Aorta (tissue), 5 donors: Measurements from ENCODE around the gene F2. TPM values are rescaled to one million over a fixed set of nuclear protein-coding genes. Genes with fewer than 3 reads are reported as not detected.
A peak's percentile ranks its signal among the peaks of the same experiment; 100 is the strongest.
"Not testable (repeated sequence)": the region's sequence is repeated elsewhere in the genome, so short reads cannot be mapped to it uniquely, and the experiment has no call there.

ENCODE experiments used
- ATAC-seq: fragments of 200-7000 bp; cut with Tn5 transposase; one replicate; pipeline ENCODE4 v1.9.1; 2022; ENCODE audit warnings: moderate library complexity; ENCODE audit not compliant: low FRiP score
- DNase-seq, 2 donors: peaks; one replicate each; pipeline ENCODE4 v3.0.0-alpha.2; 2020
- H3K27ac ChIP-seq, 2 donors: one replicate each; pipeline ENCODE4 v1.5.1; 2013; ENCODE audit warnings: low read length in 2 of 2, mild to moderate bottlenecking in 2 of 2, moderate library complexity in 2 of 2, control low read depth in 1 of 2, inconsistent platforms in 1 of 2, low read depth in 1 of 2
- H3K27me3 ChIP-seq, 2 donors: one replicate each; pipeline ENCODE4 v1.6.1; 2013; ENCODE audit warnings: control low read depth in 1 of 2, low read length in 1 of 2, mild to moderate bottlenecking in 1 of 2, moderate library complexity in 1 of 2; ENCODE audit not compliant: insufficient read depth in 2 of 2, control insufficient read depth in 1 of 2
- H3K36me3 ChIP-seq, 2 donors: one replicate each; pipeline ENCODE4 v1.6.1; 2013; ENCODE audit warnings: control low read depth in 1 of 2, low read length in 1 of 2, mild to moderate bottlenecking in 1 of 2; ENCODE audit not compliant: insufficient read depth in 2 of 2, control insufficient read depth in 1 of 2
- H3K4me1 ChIP-seq, 2 donors: one replicate each; pipeline ENCODE4 v1.6.1; 2013; ENCODE audit warnings: low read length in 2 of 2, control low read depth in 1 of 2, mild to moderate bottlenecking in 1 of 2, moderate library complexity in 1 of 2; ENCODE audit not compliant: insufficient read depth in 2 of 2, control insufficient read depth in 1 of 2
- H3K4me3 ChIP-seq, 2 donors: one replicate each; pipeline ENCODE4 v1.5.1; 2013; ENCODE audit warnings: low read length in 2 of 2, control low read depth in 1 of 2, mild to moderate bottlenecking in 1 of 2
- H3K9me3 ChIP-seq: one replicate; pipeline ENCODE4 v1.6.1; 2013; ENCODE audit warnings: mild to moderate bottlenecking, low read length; ENCODE audit not compliant: control insufficient read depth
- WGBS, 2 donors: extraction: QIAGEN DNeasy Blood & Tissue Kit; methylation state at CpG; one replicate each; pipeline ENCODE4 v1.1.7; 2013; 5-methylcytosine and 5-hydroxymethylcytosine counted together
- intact Hi-C, 2 donors: fragments of 100-400 bp; cut with DNase I; formaldehyde crosslinking; loops; one replicate each; pipeline versions ENCODE4 v1.14.2 to v1.15.0; 2022
- polyA plus RNA-seq, 2 donors: library from polyadenylated mRNA; stranded (reverse); fragments of 200-250 nt; gene quantifications; one replicate each; pipeline ENCODE4 v1.2.3, GENCODE V29; 2013
- total RNA-seq, 2 donors: library from RNA; stranded (reverse); fragmentation: NEBNext Ultra II Directional; extraction: Animal tissue kit (Norgen Biotek cat#: 25700); gene quantifications; one replicate each; pipeline ENCODE4 v1.2.1, GENCODE V29; 2021
- donor health status: healthy with polysubstance abuse.
- donor health status: Bipolar disorder and iron deficiency.
- donor health status: DM: no; HTN: no; CAD: no.
- donor health status: DM: no; HTN: no; CAD: no.
- donor health status: DM: yes; HTN: yes; CAD: no.

F2 gene
- total and polyA plus RNA-seq, 4 donors = 0.19 to 0.72 TPM; not detected in 2

- intact Hi-C loops = no loop called here
- ATAC-seq (no peak), DNase-seq (no peak)
- H3K27ac ChIP-seq = no peak overlapping the region
- H3K36me3 ChIP-seq = peaks cover 7 to 20% of the 10 kb centered on the region in 2 donors
- peaks cover 0 to 3% of the 10 kb centered on the region in 2 donors for H3K4me1 ChIP-seq
- H3K4me3 ChIP-seq = no peak overlapping the region
- 92 to 96% methylated on average over 30 to 31 of the region's 31 CpGs for WGBS, 2 donors
- no peaks in the 10 kb centered on the region for H3K9me3 ChIP-seq
- H3K27me3 ChIP-seq = no peaks in the 10 kb centered on the region
These were observed 13.8 kb upstream of the F2 start for GRCh38 chr11:46705070-46705688.

GRCh38 chr11:46706886-46707285 lies 12.1 kb upstream of the F2 start:
- Histone ChIP-seq H3K4me3 (no peak overlapping the region), H3K36me3 (peaks cover 7 to 20% of the 10 kb centered on the region in 2 donors), H3K9me3 (no peaks in the 10 kb centered on the region), H3K27me3 (no peaks in the 10 kb centered on the region), H3K27ac (no peak overlapping the region), H3K4me1 (no peaks in the 10 kb centered on the region)
- DNase-seq (no peak), ATAC-seq (no peak)
- intact Hi-C loops = no loop called here
- 86 to 88% methylated on average over 7 of the region's 7 CpGs for WGBS, 2 donors

- DNase-seq, intact Hi-C loops, H3K4me3 ChIP-seq, H3K27ac ChIP-seq, H3K9me3 ChIP-seq, ATAC-seq, H3K4me1 ChIP-seq, H3K27me3 ChIP-seq: not testable (repeated sequence)
- H3K36me3 ChIP-seq = peaks cover 4 to 14% of the 10 kb centered on the region in 2 donors
- 94 to 95% methylated on average over 9 of the region's 9 CpGs for WGBS, 2 donors
These were observed 9.7 kb upstream of the F2 start for GRCh38 chr11:46709351-46709750.

GRCh38 chr11:46710821-46711269 lies 8.2 kb upstream of the F2 start:
- peaks cover 0 to 2% of the 10 kb centered on the region in 2 donors for H3K36me3 ChIP-seq
- intact Hi-C loops = loop anchor here in 1 of 2 donors (5.0 kb wide), 1 partner anchor 589 kb away; the partner anchor contains the start of gene PHF21A
- H3K9me3 ChIP-seq = no peaks in the 10 kb centered on the region
- peaks cover 2 to 5% of the 10 kb centered on the region in 2 donors for H3K4me1 ChIP-seq
- H3K27me3 ChIP-seq = no peaks in the 10 kb centered on the region
- ATAC-seq (peak; percentile 93), DNase-seq (peak; percentile 87 to 89)
- peak overlapping the region; percentile 85 to 94 for H3K27ac ChIP-seq
- no peak overlapping the region for H3K4me3 ChIP-seq
- 5 to 8% methylated on average over 10 of the region's 10 CpGs for WGBS, 2 donors

- H3K36me3 ChIP-seq = no peaks in the 10 kb centered on the region
- H3K27ac ChIP-seq = peak overlapping the region; percentile 85 to 94
- 30 to 31% methylated on average over 5 of the region's 5 CpGs for WGBS, 2 donors
- peak; percentile 67 for ATAC-seq
- H3K27me3 ChIP-seq = no peaks in the 10 kb centered on the region
- peaks cover 2 to 5% of the 10 kb centered on the region in 2 donors for H3K4me1 ChIP-seq
- DNase-seq = no peak
- no peak overlapping the region for H3K4me3 ChIP-seq
- no peaks in the 10 kb centered on the region for H3K9me3 ChIP-seq
- intact Hi-C loops = loop anchor here in 1 of 2 donors (5.0 kb wide), 1 partner anchor 589 kb away; the partner anchor contains the start of gene PHF21A
These were observed 7.7 kb upstream of the F2 start for GRCh38 chr11:46711303-46711702.

GRCh38 chr11:46712874-46713576 lies 6.0 kb upstream of the F2 start:
- Histone ChIP-seq H3K4me1 (peaks cover 2 to 5% of the 10 kb centered on the region in 2 donors), H3K4me3 (no peak overlapping the region), H3K9me3 (no peaks in the 10 kb centered on the region), H3K27me3 (no peaks in the 10 kb centered on the region), H3K27ac (peak overlapping the region in 1 of 2 donors; percentile 51), H3K36me3 (no peaks in the 10 kb centered on the region)
- ATAC-seq (no peak), DNase-seq (no peak)
- intact Hi-C loops = loop anchor here in 1 of 2 donors (5.0 kb wide), 1 partner anchor 591 kb away; the partner anchor contains the start of gene PHF21A
- WGBS, 2 donors = 90 to 93% methylated on average over 7 of the region's 7 CpGs

GRCh38 chr11:46717825-46718154 lies 1.2 kb upstream of the F2 start:
- H3K9me3 ChIP-seq, intact Hi-C loops, H3K27me3 ChIP-seq, H3K4me1 ChIP-seq, H3K27ac ChIP-seq, DNase-seq, ATAC-seq, H3K36me3 ChIP-seq, H3K4me3 ChIP-seq: not testable (repeated sequence)
- 89 to 91% methylated on average over 2 of the region's 2 CpGs for WGBS, 2 donors

GRCh38 chr11:46718155-46719019 lies 626 bp upstream of the F2 start:
- Histone ChIP-seq H3K36me3 (no peaks in the 10 kb centered on the region), H3K9me3 (no peaks in the 10 kb centered on the region), H3K4me1 (peaks cover under 1 to 2% of the 10 kb centered on the region in 2 donors), H3K27ac (no peak overlapping the region), H3K27me3 (no peaks in the 10 kb centered on the region), H3K4me3 (no peak overlapping the region)
- DNase-seq = no peak
- intact Hi-C loops = no loop called here
- WGBS, 2 donors = 71 to 80% methylated on average over 11 of the region's 11 CpGs
- no peak for ATAC-seq
